ENCODE data around the gene ZAR1L.

The ZAR1L gene

GRCh38 chr13:32311188-32311897 is 3.8 kb downstream of the ZAR1L start:
- TF ChIP-seq ZFX (IDR thresholded peaks at IDR 0.05) (no peak), CTCF (conservative IDR thresholded peaks at IDR 0.05) (no peak)
- H3K27ac ChIP-seq: no peak overlapping the region

- TF ChIP-seq ZFX (IDR thresholded peaks at IDR 0.05) (no peak), CTCF (conservative IDR thresholded peaks at IDR 0.05) (peak; percentile 96)
- H3K27ac ChIP-seq: no peak overlapping the region
Measured at GRCh38 chr13:32310134-32310706, 4.9 kb downstream of the ZAR1L start.

- no peak overlapping the region for H3K27ac ChIP-seq
- TF ChIP-seq CTCF (conservative IDR thresholded peaks at IDR 0.05) (no peak), ZFX (IDR thresholded peaks at IDR 0.05) (no peak)
Measured at GRCh38 chr13:32309312-32310133, 5.6 kb downstream of the ZAR1L start.

GRCh38 chr13:32305646-32306045 is 9.5 kb downstream of the ZAR1L start:
- no peak for TF ChIP-seq CTCF (conservative IDR thresholded peaks at IDR 0.05)
- no peak for TF ChIP-seq ZFX (IDR thresholded peaks at IDR 0.05)
- H3K27ac ChIP-seq: no peak overlapping the region

- H3K27ac ChIP-seq: no peak overlapping the region
- TF ChIP-seq CTCF (conservative IDR thresholded peaks at IDR 0.05) (no peak), ZFX (IDR thresholded peaks at IDR 0.05) (no peak)
Measured at GRCh38 chr13:32302461-32302860, 12.7 kb downstream of the ZAR1L start.

- no peak for TF ChIP-seq ZFX (IDR thresholded peaks at IDR 0.05)
- TF ChIP-seq CTCF (conservative IDR thresholded peaks at IDR 0.05): no peak
- no peak overlapping the region for H3K27ac ChIP-seq
Measured at GRCh38 chr13:32300920-32301319, 14.2 kb downstream of the ZAR1L start.

GRCh38 chr13:32300406-32300805 is 14.8 kb downstream of the ZAR1L start:
- no peak for TF ChIP-seq ZFX (IDR thresholded peaks at IDR 0.05)
- no peak for TF ChIP-seq CTCF (conservative IDR thresholded peaks at IDR 0.05)
- H3K27ac ChIP-seq: no peak overlapping the region

Data from C4-2B (cell line).